ENCODE measurements around the gene MTMR12. TPM values are rescaled to one million over a fixed set of nuclear protein-coding genes. Genes with fewer than 3 reads are reported as not detected.

The MTMR12 gene
- total and polyA plus RNA-seq, 10 of the 15 experiments (the other 5 are each of a cell fraction or from before 2014, with no cell fraction given) = 5.0 to 22.9 (median 16.3) TPM

- Histone ChIP-seq H3K4me2 (ENCODE audit: control insufficient read depth, insufficient read depth) (no peak overlapping the region), H3K9ac (ENCODE audit: control insufficient read depth, insufficient read depth, low read length) (no peak overlapping the region), H3K27me3 (replicated peaks in 1 of 2; ENCODE audit: control insufficient read depth in 2 of 2, insufficient read depth in 2 of 2, low read length in 1 of 2) (no peaks in the 10 kb centered on the region), H3K4me1 (ENCODE audit: control insufficient read depth, insufficient read depth, low read length) (no peaks in the 10 kb centered on the region), H3K79me2 (ENCODE audit: control insufficient read depth, insufficient read depth, low read length) (no peaks in the 10 kb centered on the region), H3K4me3 (no peak overlapping the region), H3K27ac (ENCODE audit: control insufficient read depth, insufficient read depth) (no peak overlapping the region), H4K20me1 (ENCODE audit: control insufficient read depth, insufficient read depth) (no peaks in the 10 kb centered on the region), H3K9me3 (replicated peaks; ENCODE audit: control insufficient read depth, insufficient read depth, low read length) (no peaks in the 10 kb centered on the region), H2AFZ (ENCODE audit: control insufficient read depth, low read depth, low read length) (no peak overlapping the region), H3K36me3 (ENCODE audit: control insufficient read depth in 2 of 2, insufficient read depth in 2 of 2, low read length in 1 of 2) (peaks cover 7 to 25% of the 10 kb centered on the region in 2 experiments)
- POLR2A ChIA-PET = no interaction called here
- RAD21 ChIA-PET (ENCODE audit: unreplicated experiment) = interaction anchor here (0.8 to 1.7 kb wide), 2 partner anchors 12 to 67 kb away, joined by 3 to 6 read pairs; no protein-coding TSS in a partner anchor
- SMC1A ChIA-PET (ENCODE audit: uncharacterized antibody, unreplicated experiment) = interaction anchor here (1.2 to 3.3 kb wide), 3 partner anchors 10 to 85 kb away, joined by 3 to 23 read pairs (median 5); no protein-coding TSS in a partner anchor
- intact Hi-C loops (cut with micrococcal nuclease; ENCODE audit: unreplicated experiment) = no loop called here
- WGBS (ENCODE audit: insufficient coverage, insufficient replicate concordance, low lambda C conversion rate, missing lambda C conversion rate) = 93% methylated on average over 5 of the region's 6 CpGs
- CTCF ChIA-PET = interaction anchor here (1.1 to 3.3 kb wide), 2 partner anchors 13 to 86 kb away, joined by 5 to 23 read pairs; no protein-coding TSS in a partner anchor
- no TSS peak for BruUV-seq (replicated peaks)
- DNase-seq (ENCODE audit: low read depth, low spot score) = no peak
- no peak for ATAC-seq
- in situ Hi-C loops (cut with MboI) = no loop called here
- no peak for FAIRE-seq
- TF ChIP-seq SIN3A (IDR thresholded peaks at IDR 0.05; ENCODE audit: low read depth, low read length) (no peak), BCLAF1 (IDR thresholded peaks at IDR 0.05) (no peak), STAT3 (IDR thresholded peaks at IDR 0.05; ENCODE audit: low read depth, low read length) (no peak), PRDM15 (CRISPR knock-in tag; IDR thresholded peaks at IDR 0.05) (no peak), ELK1 (IDR thresholded peaks at IDR 0.05; ENCODE audit: low read depth, low read length) (no peak), SUPT20H (IDR thresholded peaks at IDR 0.05; ENCODE audit: borderline replicate concordance, control insufficient read depth, low read depth, low read length) (no peak), NFYA (IDR thresholded peaks at IDR 0.05; ENCODE audit: borderline replicate concordance, low read depth, low read length) (no peak), FOS (IDR thresholded peaks at IDR 0.05; ENCODE audit: borderline replicate concordance, extremely low read depth, insufficient read length) (no peak), BCL3 (IDR thresholded peaks at IDR 0.05; ENCODE audit: borderline replicate concordance, insufficient read depth, low read depth, low read length, poor library complexity, severe bottlenecking) (no peak), SPI1 (IDR thresholded peaks at IDR 0.05; ENCODE audit: borderline replicate concordance, insufficient read depth, low read depth, low read length) (no peak), CBX5 (IDR thresholded peaks at IDR 0.05; ENCODE audit: low read depth) (no peak), RELB (IDR thresholded peaks at IDR 0.05; ENCODE audit: low read depth) (no peak)
Measured at GRCh38 chr5:32244017-32244416, 68.7 kb downstream of the MTMR12 start.
